Fibroblast of gingiva (primary cell): ENCODE data around the gene KCNG3.
"Not testable (repeated sequence)": the region's sequence is repeated elsewhere in the genome, so short reads cannot be mapped to it uniquely, and the experiment has no call there.

ENCODE experiments used
- DNase-seq: peaks from one replicate; pipeline ENCODE4 v3.0.0-alpha.2; 2011; ENCODE audit warnings: low read depth

The KCNG3 gene

GRCh38 chr2:42429352-42429751, 64.4 kb downstream of the KCNG3 start:
- no peak for DNase-seq

GRCh38 chr2:42425697-42426096, 68.1 kb downstream of the KCNG3 start:
- no peak for DNase-seq

- peak; percentile 47 for DNase-seq
These were observed 69.7 kb downstream of the KCNG3 start for GRCh38 chr2:42424033-42424432.

GRCh38 chr2:42421601-42422239, 72.1 kb downstream of the KCNG3 start:
- DNase-seq: no peak

- no peak for DNase-seq
These were observed 72.7 kb downstream of the KCNG3 start for GRCh38 chr2:42421157-42421485.

- DNase-seq: no peak
These were observed 79.1 kb downstream of the KCNG3 start for GRCh38 chr2:42414648-42415047.

GRCh38 chr2:42414158-42414557, 79.6 kb downstream of the KCNG3 start:
- no peak for DNase-seq

- DNase-seq: no peak
These were observed 82.9 kb downstream of the KCNG3 start for GRCh38 chr2:42410742-42411514.

GRCh38 chr2:42408009-42408408, 85.8 kb downstream of the KCNG3 start:
- no peak for DNase-seq

GRCh38 chr2:42407476-42407875, 86.3 kb downstream of the KCNG3 start:
- DNase-seq: no peak

- DNase-seq: no peak
These were observed 89.1 kb downstream of the KCNG3 start for GRCh38 chr2:42404676-42405075.

- no peak for DNase-seq
These were observed 92.0 kb downstream of the KCNG3 start for GRCh38 chr2:42401773-42402172.

GRCh38 chr2:42398052-42398451, 95.7 kb downstream of the KCNG3 start:
- not testable (repeated sequence) for DNase-seq

- not testable (repeated sequence) for DNase-seq
These were observed 100.5 kb downstream of the KCNG3 start for GRCh38 chr2:42393320-42393719.

- DNase-seq: no peak
These were observed 101.6 kb downstream of the KCNG3 start for GRCh38 chr2:42392191-42392590.
